DMS53 (cell line): ENCODE measurements around the gene H2BK1.
A peak's percentile ranks its signal among the peaks of the same experiment; 100 is the strongest.

Experiments
- DNase-seq: peaks from one replicate; lab custom pipeline; 2025; lab: John Stamatoyannopoulos, UW

Gene H2BK1

GRCh38 chr7:151210087-151210854, at the start of gene H2BK1:
TSS of gene H2BK1 (minus strand) at chr7:151210488. CDS start at chr7:151210318, 170 bp downstream.
- no peak for DNase-seq

- no peak for DNase-seq
Observed at GRCh38 chr7:151257990-151258389, 47.7 kb upstream of the H2BK1 start.

GRCh38 chr7:151256410-151257045, 46.2 kb upstream of the H2BK1 start:
- DNase-seq = peak; percentile 52

- no peak for DNase-seq
Observed at GRCh38 chr7:151255390-151255789, 45.1 kb upstream of the H2BK1 start.

- no peak for DNase-seq
Observed at GRCh38 chr7:151254851-151255250, 44.6 kb upstream of the H2BK1 start.

GRCh38 chr7:151254316-151254715, 44.0 kb upstream of the H2BK1 start:
- no peak for DNase-seq

- no peak for DNase-seq
Observed at GRCh38 chr7:151252961-151253711, 42.8 kb upstream of the H2BK1 start.

GRCh38 chr7:151252561-151252835, 42.2 kb upstream of the H2BK1 start:
- no peak for DNase-seq

GRCh38 chr7:151251689-151252560, 41.6 kb upstream of the H2BK1 start:
- DNase-seq = peak; percentile 88

- peak; percentile 57 for DNase-seq
Observed at GRCh38 chr7:151251328-151251688, 41.0 kb upstream of the H2BK1 start.

GRCh38 chr7:151250181-151251132, 40.2 kb upstream of the H2BK1 start:
- DNase-seq = no peak

GRCh38 chr7:151249732-151250072, 39.4 kb upstream of the H2BK1 start:
- peak; percentile 76 for DNase-seq

GRCh38 chr7:151249034-151249731, 38.9 kb upstream of the H2BK1 start:
- DNase-seq = peak; percentile 91

GRCh38 chr7:151248346-151249033, 38.2 kb upstream of the H2BK1 start, which contains the start of gene SMARCD3:
TSS of gene SMARCD3 (minus strand) at chr7:151248694. CDS start at chr7:151248562, 132 bp downstream.
- peak; percentile 86 for DNase-seq

- DNase-seq = peak; percentile 80
Observed at GRCh38 chr7:151247611-151248345, 37.5 kb upstream of the H2BK1 start.

GRCh38 chr7:151246851-151247580, 36.7 kb upstream of the H2BK1 start:
- peak; percentile 29 for DNase-seq

- no peak for DNase-seq
Observed at GRCh38 chr7:151246102-151246850, 36.0 kb upstream of the H2BK1 start.
